PC-9 (cell line): ENCODE results near the gene MICAL2. TPM values are rescaled to one million over a fixed set of nuclear protein-coding genes. Genes with fewer than 3 reads are reported as not detected.

Experiments used
- BruUV-seq: library from RNA; stranded (reverse); fragments of 400-500 nt; replicated peaks from 2 replicates; lab custom pipeline; 2021; lab: Mats Ljungman, UMichigan
- CTCF ChIA-PET: fragments of 300-600 bp; sonication (Branson Sonifier 250); formaldehyde crosslinking; loops from one replicate; lab custom pipeline; 2022; ENCODE audit warnings: antibody characterized with exemption; lab: Charles Lee
- POLR2A ChIA-PET: fragments of 300-600 bp; sonication (Branson Sonifier 250); formaldehyde crosslinking; loops from one replicate; lab custom pipeline; 2022; ENCODE audit warnings: antibody characterized with exemption; ENCODE audit not compliant: unreplicated experiment; lab: Charles Lee
- DNase-seq, 2 experiments: peaks; one replicate each; pipeline versions ENCODE4 v3.0.0 to v3.0.0-alpha.2; 2015 to 2022; ENCODE audit warnings: mixed read lengths in 1 of 2
- H2AFZ ChIP-seq: fragments of 200-600 bp; sonication (generic); 2 replicates; pipeline ENCODE4 v1.8.1; 2017; ENCODE audit warnings: antibody characterized with exemption
- H3F3A ChIP-seq: fragments of 200-600 bp; sonication (generic); 2 replicates; pipeline ENCODE4 v1.8.1; 2017; ENCODE audit warnings: antibody characterized with exemption, mild to moderate bottlenecking, low read depth; ENCODE audit not compliant: insufficient read depth
- H3K27ac ChIP-seq: fragments of 200-600 bp; sonication (generic); 2 replicates; pipeline ENCODE4 v1.6.1; 2016; ENCODE audit warnings: mixed run types
- H3K27me3 ChIP-seq: fragments of 200-600 bp; sonication (generic); 2 replicates; pipeline ENCODE4 v1.6.1; 2016; ENCODE audit warnings: low read depth, mixed run types; ENCODE audit not compliant: insufficient read depth
- H3K36me3 ChIP-seq: fragments of 200-600 bp; sonication (generic); 2 replicates; pipeline ENCODE4 v1.6.1; 2016; ENCODE audit warnings: low read depth, mixed run types
- H3K4me1 ChIP-seq: fragments of 200-600 bp; sonication (generic); replicated peaks from 2 replicates; pipeline ENCODE4 v1.6.1; 2016; ENCODE audit warnings: mixed run types; ENCODE audit not compliant: insufficient read depth
- H3K4me2 ChIP-seq: fragments of 200-600 bp; sonication (generic); 2 replicates; pipeline ENCODE4 v1.6.1; 2017; ENCODE audit warnings: mixed run types
- H3K4me3 ChIP-seq: fragments of 200-600 bp; sonication (generic); 2 replicates; pipeline ENCODE4 v1.6.1; 2016; ENCODE audit warnings: mixed run types
- H3K79me2 ChIP-seq: fragments of 200-600 bp; sonication (generic); 2 replicates; pipeline ENCODE4 v1.6.1; 2017; ENCODE audit warnings: low read depth, mixed run types
- H3K9me2 ChIP-seq: fragments of 200-600 bp; sonication (generic); 2 replicates; pipeline ENCODE4 v1.8.1; 2017; ENCODE audit warnings: mild to moderate bottlenecking; ENCODE audit not compliant: insufficient read depth
- H3K9me3 ChIP-seq: fragments of 200-600 bp; sonication (generic); 2 replicates; pipeline ENCODE4 v1.8.1; 2016; ENCODE audit warnings: low read depth; ENCODE audit not compliant: insufficient read depth
- H4K20me1 ChIP-seq: fragments of 200-600 bp; sonication (generic); 2 replicates; pipeline ENCODE4 v1.8.1; 2017; ENCODE audit not compliant: insufficient read depth
- EZH2 ChIP-seq: fragments of 200-600 bp; sonication (generic); IDR thresholded peaks from 2 replicates; pipeline ENCODE4 v1.8.0; 2017; ENCODE audit warnings: antibody characterized with exemption, low read depth
- intact Hi-C: fragments of 100-400 bp; cut with micrococcal nuclease; formaldehyde crosslinking; loops from one replicate; pipeline ENCODE4 v1.10.0; 2022; ENCODE audit not compliant: unreplicated experiment
- total RNA-seq: library from RNA; stranded (reverse); gene quantifications from 2 replicates; pipeline ENCODE4 v1.2.3, GENCODE V29; 2021
- TF ChIP-seq, protein P1 (sequence below): fragments of 200-600 bp; sonication (generic); conservative IDR thresholded peaks from 2 replicates; pipeline ENCODE4 v1.6.1; 2017; ENCODE audit warnings: mixed run types, antibody characterized with exemption, mild to moderate bottlenecking, moderate library complexity

MICAL2 gene
- total RNA-seq, 1 experiment from 2014 or later = 32.4 TPM

DNA sequence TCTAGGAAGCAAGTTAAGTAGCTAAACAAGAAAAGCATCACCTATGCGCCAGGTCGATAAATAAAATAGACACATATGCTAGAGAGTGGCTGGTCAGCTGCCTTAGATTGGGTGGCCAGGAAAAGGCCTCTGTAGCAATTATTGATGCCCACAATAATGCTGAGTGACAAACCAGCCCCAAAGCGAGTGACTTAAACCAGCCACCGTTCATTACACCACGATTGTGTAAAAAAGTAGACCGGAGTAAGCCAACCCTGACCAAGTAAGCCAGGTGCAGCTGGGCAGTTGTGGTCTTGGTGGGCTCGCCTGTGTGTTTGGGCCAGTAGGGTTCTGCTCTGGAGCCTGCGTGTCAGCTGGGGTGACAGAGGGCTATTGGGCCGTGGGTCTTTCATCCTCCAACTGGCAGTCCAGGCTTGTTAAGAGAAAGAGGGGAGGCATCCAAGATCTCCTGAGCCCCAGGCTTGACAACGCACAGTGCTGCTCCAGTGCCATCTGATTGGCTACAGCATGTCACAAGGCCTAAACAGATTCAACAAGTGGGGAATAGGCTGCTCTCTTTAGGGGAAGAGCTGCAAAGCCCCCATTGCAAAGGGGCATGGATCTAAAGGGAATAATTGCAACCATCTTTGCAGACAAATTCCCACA is 166.6 kb downstream of the MICAL2 start:
- H3K27ac ChIP-seq = no peak overlapping the region
- no peaks in the 10 kb centered on the region for H3K27me3 ChIP-seq
- H3F3A ChIP-seq = no peaks in the 10 kb centered on the region
- intact Hi-C loops = no loop called here
- POLR2A ChIA-PET = no interaction called here
- no peak overlapping the region for H2AFZ ChIP-seq
- H3K9me2 ChIP-seq = no peaks in the 10 kb centered on the region
- no peaks in the 10 kb centered on the region for H3K36me3 ChIP-seq
- no peak overlapping the region for H3K4me3 ChIP-seq
- H3K9me3 ChIP-seq = no peaks in the 10 kb centered on the region
- no peak for DNase-seq
- TF ChIP-seq, protein P1, sequence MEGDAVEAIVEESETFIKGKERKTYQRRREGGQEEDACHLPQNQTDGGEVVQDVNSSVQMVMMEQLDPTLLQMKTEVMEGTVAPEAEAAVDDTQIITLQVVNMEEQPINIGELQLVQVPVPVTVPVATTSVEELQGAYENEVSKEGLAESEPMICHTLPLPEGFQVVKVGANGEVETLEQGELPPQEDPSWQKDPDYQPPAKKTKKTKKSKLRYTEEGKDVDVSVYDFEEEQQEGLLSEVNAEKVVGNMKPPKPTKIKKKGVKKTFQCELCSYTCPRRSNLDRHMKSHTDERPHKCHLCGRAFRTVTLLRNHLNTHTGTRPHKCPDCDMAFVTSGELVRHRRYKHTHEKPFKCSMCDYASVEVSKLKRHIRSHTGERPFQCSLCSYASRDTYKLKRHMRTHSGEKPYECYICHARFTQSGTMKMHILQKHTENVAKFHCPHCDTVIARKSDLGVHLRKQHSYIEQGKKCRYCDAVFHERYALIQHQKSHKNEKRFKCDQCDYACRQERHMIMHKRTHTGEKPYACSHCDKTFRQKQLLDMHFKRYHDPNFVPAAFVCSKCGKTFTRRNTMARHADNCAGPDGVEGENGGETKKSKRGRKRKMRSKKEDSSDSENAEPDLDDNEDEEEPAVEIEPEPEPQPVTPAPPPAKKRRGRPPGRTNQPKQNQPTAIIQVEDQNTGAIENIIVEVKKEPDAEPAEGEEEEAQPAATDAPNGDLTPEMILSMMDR = no peak
- TF ChIP-seq EZH2 = no peak
- H3K4me2 ChIP-seq = no peak overlapping the region
- no TSS peak for BruUV-seq
- CTCF ChIA-PET = no interaction called here
- no peaks in the 10 kb centered on the region for H4K20me1 ChIP-seq
- no peaks in the 10 kb centered on the region for H3K4me1 ChIP-seq
- no peaks in the 10 kb centered on the region for H3K79me2 ChIP-seq

DNA sequence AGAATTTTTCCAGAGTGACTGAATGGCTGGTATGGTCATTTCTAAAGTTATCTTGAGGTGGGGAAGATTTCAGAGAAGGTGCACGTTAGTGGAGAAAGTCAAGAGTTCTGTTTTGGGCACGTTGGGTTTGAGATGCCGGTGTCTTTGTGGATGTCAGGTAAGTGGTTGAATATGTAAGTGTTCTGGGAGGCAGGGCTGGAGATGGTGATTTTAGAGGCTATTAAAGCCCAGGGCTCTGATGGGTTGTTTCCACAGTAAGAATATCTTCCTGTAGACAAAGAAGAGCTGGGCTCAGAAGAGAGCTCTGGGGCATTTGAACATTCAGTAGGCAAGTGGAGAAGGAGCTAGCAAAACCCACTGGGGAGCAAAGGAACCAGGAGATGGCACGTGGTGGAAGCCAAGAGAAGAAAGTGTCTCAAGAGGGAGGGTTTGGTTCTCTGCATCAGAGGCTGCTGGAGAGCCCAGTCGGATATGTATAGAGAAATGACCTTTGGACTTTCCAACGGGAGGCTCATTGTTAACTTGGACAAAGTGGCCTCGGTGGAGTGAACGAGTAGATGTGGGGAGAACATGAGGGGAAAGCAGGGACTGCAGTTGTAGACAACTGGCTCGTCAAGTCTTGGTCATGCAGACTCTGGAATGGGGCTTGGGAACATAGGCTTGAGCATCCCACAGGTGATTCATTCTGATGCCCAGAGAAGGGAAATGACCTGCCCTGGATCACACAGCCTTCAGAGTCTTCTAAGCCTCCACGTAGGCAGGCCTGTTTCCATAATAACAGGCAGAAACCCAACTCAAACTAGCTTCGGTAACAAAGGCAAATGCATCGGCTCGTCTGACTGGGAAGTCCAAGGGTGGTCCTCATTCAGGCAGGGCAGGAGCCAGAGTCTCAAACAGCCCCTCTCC is 168.6 kb downstream of the MICAL2 start:
- Histone ChIP-seq H3K4me3 (no peak overlapping the region), H3K79me2 (no peaks in the 10 kb centered on the region), H3K9me3 (no peaks in the 10 kb centered on the region), H3K9me2 (no peaks in the 10 kb centered on the region), H3F3A (no peaks in the 10 kb centered on the region; the same call in 1 of the 2 replicates), H3K27ac (no peak overlapping the region), H3K36me3 (no peaks in the 10 kb centered on the region), H2AFZ (no peak overlapping the region), H3K4me2 (no peak overlapping the region), H3K4me1 (peaks cover 8% of the 10 kb centered on the region), H4K20me1 (no peaks in the 10 kb centered on the region), H3K27me3 (no peaks in the 10 kb centered on the region)
- no peak for DNase-seq
- ChIA-PET POLR2A (no interaction called here), CTCF (no interaction called here)
- intact Hi-C loops = no loop called here
- no TSS peak for BruUV-seq
- TF ChIP-seq, protein P1 = no peak
- no peak for TF ChIP-seq EZH2

- H3F3A ChIP-seq = peaks cover 4% of the 10 kb centered on the region
- H3K27me3 ChIP-seq = no peaks in the 10 kb centered on the region
- H3K79me2 ChIP-seq = no peaks in the 10 kb centered on the region
- no peak overlapping the region for H3K4me3 ChIP-seq
- H2AFZ ChIP-seq = no peak overlapping the region
- no peak overlapping the region for H3K27ac ChIP-seq
- DNase-seq = no peak
- H3K4me1 ChIP-seq = peaks cover 15% of the 10 kb centered on the region
- no peaks in the 10 kb centered on the region for H4K20me1 ChIP-seq
- no peak for TF ChIP-seq EZH2
- TF ChIP-seq, protein P1 = no peak
- ChIA-PET CTCF (no interaction called here), POLR2A (no interaction called here)
- no peaks in the 10 kb centered on the region for H3K9me2 ChIP-seq
- H3K36me3 ChIP-seq = no peaks in the 10 kb centered on the region
- H3K4me2 ChIP-seq = no peak overlapping the region
- BruUV-seq = no TSS peak
- no peaks in the 10 kb centered on the region for H3K9me3 ChIP-seq
- intact Hi-C loops = loop anchor here (1.0 to 10.0 kb wide), 6 partner anchors 32 to 435 kb away; partner anchors contain the start of genes MICAL2 and USP47
These were observed 169.3 kb downstream of the MICAL2 start for GRCh38 chr11:12279672-12280108.
